Renal cortex interstitium (tissue), 11 donors: Measurements from ENCODE around the gene PTPRS. TPM values are rescaled to one million over a fixed set of nuclear protein-coding genes. Genes with fewer than 3 reads are reported as not detected.

Source experiments
- DNase-seq, 11 donors: peaks; one replicate each; pipeline ENCODE4 v3.0.0-alpha.2; 2013; ENCODE audit warnings: low read depth in 9 of 11, low spot score in 4 of 11; ENCODE audit errors: extremely low read depth in 1 of 11
- polyA plus RNA-seq, 3 donors: library from polyadenylated mRNA; unstranded; fragments of 120-200 nt; gene quantifications; one replicate each; pipeline ENCODE4 v1.2.1, GENCODE V29; 2013; ENCODE audit not compliant: insufficient read length in 3 of 3

PTPRS gene
- polyA plus RNA-seq, 3 donors = 54.2 to 79.6 (median 77.7) TPM

- no peak for DNase-seq
These were observed 43.9 kb downstream of the PTPRS start for GRCh38 chr19:5296457-5297271.

DNA sequence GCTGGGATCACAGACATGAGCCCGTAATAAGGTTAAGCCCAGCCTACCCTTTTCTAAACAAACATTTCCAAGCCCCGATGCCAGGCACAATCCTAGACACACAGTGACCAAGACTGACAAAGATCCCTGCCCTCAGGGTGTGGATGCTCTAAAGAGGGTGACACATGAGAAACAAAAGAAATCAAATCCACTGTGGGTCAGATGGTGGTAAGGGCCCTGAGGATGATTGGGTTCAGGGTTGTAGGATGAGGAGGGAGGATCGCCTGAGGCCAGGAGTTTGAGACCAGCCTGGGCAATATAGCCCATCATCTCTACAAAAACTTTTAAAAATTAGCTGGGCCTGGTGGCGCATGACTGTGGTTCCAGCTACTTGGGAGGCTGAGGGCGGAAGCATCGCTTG lies 44.6 kb downstream of the PTPRS start:
- no peak for DNase-seq

DNA sequence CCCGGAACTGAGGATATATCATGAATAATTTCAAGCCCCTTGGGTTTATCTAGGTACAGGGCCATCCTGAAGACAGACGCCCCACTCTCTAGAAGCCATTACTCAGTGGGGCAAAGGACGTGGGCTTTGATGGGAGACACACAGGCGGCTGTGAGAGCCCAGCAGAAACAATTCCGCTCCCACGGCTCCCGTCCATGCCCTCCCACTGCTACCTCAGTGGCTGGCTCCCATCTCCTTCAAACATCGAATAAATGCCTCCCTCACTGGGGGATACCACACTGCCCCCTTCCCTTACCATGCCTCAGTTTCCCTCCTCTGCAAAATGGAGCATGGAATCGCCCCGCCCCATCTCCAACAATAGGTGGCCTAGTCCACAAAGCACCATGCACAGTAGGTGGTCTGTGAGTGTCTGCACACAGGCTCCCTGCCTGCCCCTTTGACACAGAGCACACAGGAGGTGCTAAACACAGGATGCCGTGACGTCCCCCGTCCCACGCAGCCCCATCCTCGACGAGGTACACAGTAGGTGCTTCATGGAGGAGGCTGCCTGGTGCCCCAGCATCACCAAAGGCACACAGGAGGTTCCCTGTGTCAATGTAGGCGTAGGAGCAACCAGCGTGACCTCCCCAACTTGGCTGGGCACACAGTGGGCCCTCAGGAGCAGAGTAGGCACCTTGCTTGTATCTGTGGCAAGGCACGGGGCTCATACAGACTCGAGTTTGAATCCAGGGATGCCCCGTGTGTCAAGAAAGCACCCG lies 46.0 kb downstream of the PTPRS start:
- DNase-seq = no peak

DNA sequence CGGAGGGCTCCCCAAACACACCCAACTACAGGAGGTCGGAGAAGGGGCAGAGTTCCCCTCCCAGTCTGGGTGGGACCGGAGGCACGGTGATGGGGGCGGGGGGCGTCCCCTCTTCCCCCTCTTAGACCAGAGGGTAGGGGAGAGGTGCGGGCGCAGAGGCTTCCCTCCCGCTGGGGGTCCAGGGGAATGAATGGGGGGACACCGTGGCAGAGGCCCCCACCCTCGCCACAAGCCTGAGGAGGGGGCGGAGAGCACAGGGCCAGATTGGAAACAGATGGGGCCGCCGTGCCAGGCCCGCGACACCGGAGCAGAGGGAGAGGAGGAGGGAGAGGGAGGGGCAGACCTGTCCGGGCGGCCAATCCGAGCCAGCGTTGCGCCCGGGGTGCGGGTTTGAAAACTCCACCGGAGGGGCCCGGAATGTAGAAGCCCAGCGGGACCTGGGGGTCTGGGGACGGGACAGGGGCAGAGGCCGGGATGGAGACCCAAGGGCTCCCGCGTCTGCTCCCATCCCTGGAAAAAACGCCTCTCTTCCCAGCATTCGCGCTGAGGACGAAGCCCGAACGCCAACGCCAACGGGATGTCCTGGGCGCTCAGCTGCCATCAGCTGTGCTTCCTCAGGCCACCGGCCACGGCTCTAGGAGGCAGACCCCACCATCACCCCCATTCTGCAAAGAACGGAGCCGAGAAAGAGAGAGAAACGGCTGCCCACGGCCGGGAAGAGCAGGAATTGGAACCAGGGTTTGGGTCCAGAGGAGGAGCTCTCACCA lies 46.8 kb downstream of the PTPRS start:
- peak in 6 of 11 donors; percentile 27 to 51 (median 36) for DNase-seq

DNA sequence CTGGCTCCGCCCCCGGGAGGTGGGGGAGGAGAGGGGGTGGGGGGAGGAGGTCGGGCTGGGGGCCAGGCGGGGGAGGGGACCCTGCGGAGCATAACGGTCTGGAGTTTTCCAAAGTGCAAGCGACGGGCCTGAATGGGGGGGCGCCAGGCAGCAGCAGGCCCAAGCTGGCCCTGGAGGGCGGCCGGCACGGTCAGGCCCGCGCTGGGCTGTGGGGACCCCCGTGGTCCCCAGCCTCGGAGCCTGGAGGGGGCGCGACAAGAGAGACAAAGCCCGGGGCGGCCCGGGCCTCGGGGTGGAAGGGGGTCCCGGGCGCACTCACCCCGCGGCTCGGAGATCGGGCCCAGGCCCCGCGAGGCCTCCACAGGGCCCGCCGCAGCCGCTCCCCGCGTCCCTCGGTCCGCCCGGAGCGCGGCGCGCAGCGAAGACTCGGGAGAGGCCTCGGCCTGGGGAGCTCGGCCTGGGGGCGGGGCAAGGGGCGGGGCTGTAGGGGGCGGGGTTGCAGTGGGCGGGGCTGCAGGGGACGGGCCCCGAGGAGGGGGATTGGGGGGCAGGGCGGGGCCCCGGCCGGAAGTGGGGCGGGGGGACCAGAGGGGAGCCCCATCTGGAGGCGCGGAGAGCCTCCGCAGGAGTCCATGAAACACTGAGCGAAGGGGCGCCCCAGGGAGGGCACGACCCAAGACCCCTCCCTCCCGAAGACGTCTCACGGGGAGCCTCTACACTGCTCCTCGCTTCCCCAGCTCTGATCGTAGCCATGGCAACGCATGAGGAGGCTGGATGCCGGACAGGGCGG lies 47.6 kb downstream of the PTPRS start:
- peak in 9 of 11 donors; percentile 44 to 68 (median 64) for DNase-seq

- DNase-seq = peak in 1 of 11 donors; percentile 61
These were observed 48.2 kb downstream of the PTPRS start for GRCh38 chr19:5292453-5292821.

GRCh38 chr19:5291588-5292193 lies 48.9 kb downstream of the PTPRS start:
- DNase-seq = no peak

Other genes starting within 250 kb of the PTPRS start
- gene ZNRF4, start 114.6 kb upstream of the PTPRS start, polyA plus RNA-seq = not detected
- 1 to 10 TPM in 1 of 3 donors, under 1 TPM in 2; 0.49 to 1.0 (median 0.65) TPM for gene TINCR, start 227.1 kb upstream of the PTPRS start, polyA plus RNA-seq